GM23248 (cell line): ENCODE measurements around the gene MYO1D.

Source experiments
- EZH2 ChIP-seq: fragments of 200-600 bp; sonication (generic); IDR thresholded peaks from 2 replicates; pipeline ENCODE4 v1.6.1; 2018; ENCODE audit warnings: antibody characterized with exemption, mild to moderate bottlenecking; ENCODE audit not compliant: insufficient read depth, poor library complexity, severe bottlenecking
- EZH2phosphoT487 ChIP-seq: fragments of 200-600 bp; sonication (generic); IDR thresholded peaks from 2 replicates; pipeline ENCODE4 v1.6.1; 2018; ENCODE audit warnings: antibody characterized with exemption, moderate library complexity, mild to moderate bottlenecking, low read depth; ENCODE audit not compliant: insufficient read depth

GRCh38 chr17:32720671-32721070 lies 156.3 kb downstream of the MYO1D start:
- TF ChIP-seq EZH2phosphoT487: no peak
- TF ChIP-seq EZH2: no peak
